GM18858 (cell line): ENCODE data around the gene CHRDL1.
"Not testable (repeated sequence)": the region's sequence is repeated elsewhere in the genome, so short reads cannot be mapped to it uniquely, and the experiment has no call there.

ENCODE experiments used
- ATAC-seq: cut with Tn5 transposase; IDR thresholded peaks from one replicate; pipeline ENCODE4 v1.9.1; 2021; ENCODE audit not compliant: unreplicated experiment

Gene CHRDL1

GRCh38 chrX:110665223-110666002 is 130.2 kb downstream of the CHRDL1 start:
- peak; percentile 58 for ATAC-seq

GRCh38 chrX:110657073-110657472 is 138.5 kb downstream of the CHRDL1 start:
- ATAC-seq, result no peak

GRCh38 chrX:110654280-110654679 is 141.3 kb downstream of the CHRDL1 start:
- ATAC-seq, result not testable (repeated sequence)

- no peak for ATAC-seq
Observed at GRCh38 chrX:110646386-110646785, 149.2 kb downstream of the CHRDL1 start.
